Lung (tissue), 12 donors: ENCODE data around the gene ANKRD50. TPM values are rescaled to one million over a fixed set of nuclear protein-coding genes. Genes with fewer than 3 reads are reported as not detected.

ENCODE experiments used
- ATAC-seq: fragments of 200-7000 bp; cut with Tn5 transposase; one replicate; pipeline ENCODE4 v1.9.1; 2020; ENCODE audit warnings: moderate number of reproducible peaks; ENCODE audit not compliant: insufficient read depth, low FRiP score
- DNase-seq, 3 donors: peaks; one replicate each; pipeline ENCODE4 v3.0.0-alpha.2; 2013 to 2017
- H3K27ac ChIP-seq, 2 donors: one replicate each; pipeline ENCODE4 v1.5.1; 2013; ENCODE audit warnings: mild to moderate bottlenecking in 2 of 2, moderate library complexity in 2 of 2, control low read depth in 1 of 2, inconsistent platforms in 1 of 2, low read depth in 1 of 2, low read length in 1 of 2
- H3K27me3 ChIP-seq, 3 donors: one replicate each; pipeline ENCODE4 v1.5.1; 2013; ENCODE audit warnings: low read length in 2 of 3; ENCODE audit not compliant: control insufficient read depth in 3 of 3, insufficient read depth in 3 of 3
- H3K36me3 ChIP-seq, 4 donors: one replicate each; pipeline ENCODE4 v1.5.1; 2013; ENCODE audit warnings: low read length in 4 of 4, mild to moderate bottlenecking in 1 of 4, moderate library complexity in 1 of 4; ENCODE audit not compliant: control insufficient read depth in 4 of 4, insufficient read depth in 4 of 4
- H3K4me1 ChIP-seq, 5 donors: one replicate each; pipeline ENCODE4 v1.5.1; 2013; ENCODE audit warnings: low read length in 5 of 5, mild to moderate bottlenecking in 2 of 5, moderate library complexity in 1 of 5; ENCODE audit not compliant: control insufficient read depth in 5 of 5, insufficient read depth in 5 of 5
- H3K4me3 ChIP-seq: one replicate; pipeline ENCODE4 v1.5.1; 2013; ENCODE audit warnings: mild to moderate bottlenecking, control low read depth, moderate library complexity
- H3K9ac ChIP-seq, 2 donors: one replicate each; pipeline ENCODE4 v1.5.1; 2013; ENCODE audit warnings: low read length in 2 of 2, control low read depth in 1 of 2; ENCODE audit not compliant: insufficient read depth in 1 of 2
- H3K9me3 ChIP-seq, 4 donors: one replicate each; pipeline ENCODE4 v1.5.1; 2013; ENCODE audit warnings: low read length in 3 of 4, mild to moderate bottlenecking in 1 of 4, moderate library complexity in 1 of 4; ENCODE audit not compliant: control insufficient read depth in 4 of 4, insufficient read depth in 3 of 4
- WGBS, 2 donors: extraction: QIAGEN DNeasy Blood & Tissue Kit; methylation state at CpG; one replicate each; pipeline ENCODE4 v1.1.7; 2013; 5-methylcytosine and 5-hydroxymethylcytosine counted together
- polyA plus RNA-seq, 2 donors: library from polyadenylated mRNA; stranded (reverse); fragments of 200-250 nt; gene quantifications; one replicate each; pipeline ENCODE4 v1.2.1, GENCODE V29; 2013
- total RNA-seq, 2 donors: library from RNA; depleted of rRNA in 1 of 2; stranded (reverse); fragments of >200 nt in 1 of 2; gene quantifications; one replicate each; pipeline ENCODE4 v1.2.1, GENCODE V29; 2014 to 2021
- TF ChIP-seq, protein P1 (sequence below): IDR thresholded peaks from 2 replicates; pipeline ENCODE4 v1.5.1; 2012; ENCODE audit warnings: mild to moderate bottlenecking; ENCODE audit errors: control extremely low read depth, extremely low read depth
- donor health status: control.
- donor health status: control.
- donor health status: Bipolar disorder and iron deficiency.
- donor health status: healthy.
- donor health status: DM: yes; HTN: yes; CAD: no.

The ANKRD50 gene
- total and polyA plus RNA-seq, 4 donors = 4.0 to 137 (median 11.6) TPM

DNA sequence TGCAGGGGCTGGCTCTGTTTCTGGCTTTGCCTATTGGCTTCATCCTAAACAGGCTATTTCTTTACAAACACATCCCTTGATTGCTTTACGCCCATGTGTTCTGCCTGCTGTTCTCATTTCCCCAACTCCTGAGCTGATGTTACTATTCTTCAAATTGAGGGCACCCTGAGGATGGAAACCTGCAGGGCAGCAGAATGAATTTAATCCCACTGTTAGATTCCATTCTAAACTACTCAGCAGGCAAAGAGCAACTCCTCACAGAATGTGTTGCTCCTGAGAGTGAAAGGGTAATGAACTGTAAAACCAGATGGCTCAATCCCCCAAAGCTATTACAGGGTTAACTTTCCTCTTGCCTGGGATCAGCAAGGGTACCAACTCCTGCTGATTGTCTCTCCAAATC is 75.7 kb downstream of the ANKRD50 start:
- DNase-seq (no peak), ATAC-seq (no peak)
- TF ChIP-seq, protein P1, sequence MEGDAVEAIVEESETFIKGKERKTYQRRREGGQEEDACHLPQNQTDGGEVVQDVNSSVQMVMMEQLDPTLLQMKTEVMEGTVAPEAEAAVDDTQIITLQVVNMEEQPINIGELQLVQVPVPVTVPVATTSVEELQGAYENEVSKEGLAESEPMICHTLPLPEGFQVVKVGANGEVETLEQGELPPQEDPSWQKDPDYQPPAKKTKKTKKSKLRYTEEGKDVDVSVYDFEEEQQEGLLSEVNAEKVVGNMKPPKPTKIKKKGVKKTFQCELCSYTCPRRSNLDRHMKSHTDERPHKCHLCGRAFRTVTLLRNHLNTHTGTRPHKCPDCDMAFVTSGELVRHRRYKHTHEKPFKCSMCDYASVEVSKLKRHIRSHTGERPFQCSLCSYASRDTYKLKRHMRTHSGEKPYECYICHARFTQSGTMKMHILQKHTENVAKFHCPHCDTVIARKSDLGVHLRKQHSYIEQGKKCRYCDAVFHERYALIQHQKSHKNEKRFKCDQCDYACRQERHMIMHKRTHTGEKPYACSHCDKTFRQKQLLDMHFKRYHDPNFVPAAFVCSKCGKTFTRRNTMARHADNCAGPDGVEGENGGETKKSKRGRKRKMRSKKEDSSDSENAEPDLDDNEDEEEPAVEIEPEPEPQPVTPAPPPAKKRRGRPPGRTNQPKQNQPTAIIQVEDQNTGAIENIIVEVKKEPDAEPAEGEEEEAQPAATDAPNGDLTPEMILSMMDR = no peak
- Histone ChIP-seq H3K9ac (no peak overlapping the region), H3K27me3 (no peaks in the 10 kb centered on the region), H3K27ac (no peak overlapping the region), H3K4me3 (no peak overlapping the region), H3K36me3 (no peaks in the 10 kb centered on the region), H3K9me3 (no peaks in the 10 kb centered on the region), H3K4me1 (no peaks in the 10 kb centered on the region)
- WGBS, 2 donors = 95 to 100% methylated on average over 1 of the region's 1 CpG

- Histone ChIP-seq H3K9me3 (no peaks in the 10 kb centered on the region), H3K36me3 (no peaks in the 10 kb centered on the region), H3K9ac (no peak overlapping the region), H3K4me3 (no peak overlapping the region), H3K27me3 (no peaks in the 10 kb centered on the region), H3K4me1 (no peaks in the 10 kb centered on the region), H3K27ac (no peak overlapping the region)
- no peak for ATAC-seq
- TF ChIP-seq, protein P1 = no peak
- 72 to 82% methylated on average over 4 of the region's 4 CpGs for WGBS, 2 donors
- no peak for DNase-seq
Measured at GRCh38 chr4:124635331-124635730, 77.2 kb downstream of the ANKRD50 start.

- ATAC-seq = no peak
Measured at GRCh38 chr4:124633285-124633941, 79.1 kb downstream of the ANKRD50 start.

More at GRCh38 chr4:124633285-124633941, 79.1 kb downstream of the ANKRD50 start:
- no peaks in the 10 kb centered on the region for H3K9me3 ChIP-seq
- H3K4me1 ChIP-seq = no peaks in the 10 kb centered on the region
- no peaks in the 10 kb centered on the region for H3K36me3 ChIP-seq
- H3K27ac ChIP-seq = no peak overlapping the region
- H3K27me3 ChIP-seq = no peaks in the 10 kb centered on the region
- H3K4me3 ChIP-seq = no peak overlapping the region
- WGBS, 2 donors = 88 to 91% methylated on average over 3 of the region's 3 CpGs
- no peak overlapping the region for H3K9ac ChIP-seq
- TF ChIP-seq, protein P1 = no peak
- peak in 2 of 3 donors; percentile 8 to 29 for DNase-seq
